Spleen (tissue), 7 donors: ENCODE measurements around the gene LIN7C.

Experiments used
- POLR2A ChIP-seq, 3 donors: fragments of 450-650 bp; IDR thresholded peaks; one replicate each; pipeline ENCODE4 v1.5.1; 2017; ENCODE audit warnings: antibody characterized with exemption in 3 of 3, mild to moderate bottlenecking in 1 of 3
- TF ChIP-seq, protein P1 (sequence below), 11 experiments: fragments of 200-600 bp in 7 of 11; fragments of 450-650 bp in 4 of 11; sonication (generic) in 4 of 11; IDR thresholded peaks in 8 of 11; conservative IDR thresholded peaks in 3 of 11; 1 replicate in 7 of 11; 2 replicates in 4 of 11; pipeline versions ENCODE4 v1.4.0 to v1.8.0; 2016 to 2021; ENCODE audit warnings: antibody characterized with exemption in 11 of 11, inconsistent platforms in 4 of 11, mild to moderate bottlenecking in 1 of 11
- donor health status: DM: no; HTN: no; CAD: no; lungs with moderate emphysema.
- donor health status: DM: no; HTN: no; CAD: no.
- donor health status: DM: no; HTN: no; CAD: no.

DNA sequence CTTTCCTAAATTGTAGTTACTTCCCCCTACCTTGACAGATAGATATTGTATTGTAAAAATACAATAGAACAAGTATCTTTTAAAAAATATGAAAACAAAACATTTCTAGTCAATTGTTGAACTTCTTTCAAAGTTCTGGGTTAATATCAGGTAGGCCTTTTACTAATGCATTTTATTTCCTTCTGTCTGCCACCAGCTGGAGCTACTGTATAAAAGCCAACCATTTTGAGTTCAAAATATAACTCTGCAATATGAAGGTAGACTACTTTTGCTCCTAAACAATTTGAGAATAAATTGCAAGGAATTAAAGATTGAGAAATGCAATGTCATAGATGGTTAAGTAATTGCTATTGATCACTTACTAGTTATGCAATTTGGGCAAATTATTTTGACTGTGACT lies 22.1 kb upstream of the LIN7C start:
- no peak for TF ChIP-seq POLR2A (IDR thresholded peaks at IDR 0.05)
- TF ChIP-seq, protein P1, sequence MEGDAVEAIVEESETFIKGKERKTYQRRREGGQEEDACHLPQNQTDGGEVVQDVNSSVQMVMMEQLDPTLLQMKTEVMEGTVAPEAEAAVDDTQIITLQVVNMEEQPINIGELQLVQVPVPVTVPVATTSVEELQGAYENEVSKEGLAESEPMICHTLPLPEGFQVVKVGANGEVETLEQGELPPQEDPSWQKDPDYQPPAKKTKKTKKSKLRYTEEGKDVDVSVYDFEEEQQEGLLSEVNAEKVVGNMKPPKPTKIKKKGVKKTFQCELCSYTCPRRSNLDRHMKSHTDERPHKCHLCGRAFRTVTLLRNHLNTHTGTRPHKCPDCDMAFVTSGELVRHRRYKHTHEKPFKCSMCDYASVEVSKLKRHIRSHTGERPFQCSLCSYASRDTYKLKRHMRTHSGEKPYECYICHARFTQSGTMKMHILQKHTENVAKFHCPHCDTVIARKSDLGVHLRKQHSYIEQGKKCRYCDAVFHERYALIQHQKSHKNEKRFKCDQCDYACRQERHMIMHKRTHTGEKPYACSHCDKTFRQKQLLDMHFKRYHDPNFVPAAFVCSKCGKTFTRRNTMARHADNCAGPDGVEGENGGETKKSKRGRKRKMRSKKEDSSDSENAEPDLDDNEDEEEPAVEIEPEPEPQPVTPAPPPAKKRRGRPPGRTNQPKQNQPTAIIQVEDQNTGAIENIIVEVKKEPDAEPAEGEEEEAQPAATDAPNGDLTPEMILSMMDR (IDR thresholded peaks at IDR 0.05 in 8 of 11, conservative IDR thresholded peaks at IDR 0.05 in 3 of 11), result no peak
